Epithelial cell of prostate (primary cell): ENCODE data around the gene SHISAL1.
"Not testable (repeated sequence)": the region's sequence is repeated elsewhere in the genome, so short reads cannot be mapped to it uniquely, and the experiment has no call there.

Experiments
- DNase-seq: peaks from one replicate; pipeline ENCODE4 v3.0.0-alpha.2; 2011; ENCODE audit warnings: low read depth, low spot score
- H3K27ac ChIP-seq: fragments of 450-650 bp; 2 replicates; pipeline ENCODE4 v1.5.1; 2017; ENCODE audit warnings: mild to moderate bottlenecking

SHISAL1 gene

GRCh38 chr22:44245438-44245837 is 67.3 kb downstream of the SHISAL1 start:
- H3K27ac ChIP-seq: no peak overlapping the region
- no peak for DNase-seq

GRCh38 chr22:44244265-44244822 is 68.4 kb downstream of the SHISAL1 start:
- no peak overlapping the region for H3K27ac ChIP-seq
- no peak for DNase-seq

- no peak for DNase-seq
- H3K27ac ChIP-seq: no peak overlapping the region
Measured at GRCh38 chr22:44243761-44244160, 69.0 kb downstream of the SHISAL1 start.

- H3K27ac ChIP-seq: no peak overlapping the region
- DNase-seq: no peak
Measured at GRCh38 chr22:44242946-44243724, 69.6 kb downstream of the SHISAL1 start.

- not testable (repeated sequence) for H3K27ac ChIP-seq, DNase-seq
Measured at GRCh38 chr22:44241121-44241520, 71.6 kb downstream of the SHISAL1 start.

GRCh38 chr22:44237290-44237689 is 75.5 kb downstream of the SHISAL1 start:
- no peak for DNase-seq
- no peak overlapping the region for H3K27ac ChIP-seq

- H3K27ac ChIP-seq, DNase-seq: not testable (repeated sequence)
Measured at GRCh38 chr22:44234372-44234771, 78.4 kb downstream of the SHISAL1 start.

- DNase-seq: no peak
- H3K27ac ChIP-seq: no peak overlapping the region
Measured at GRCh38 chr22:44231233-44231632, 81.5 kb downstream of the SHISAL1 start.

GRCh38 chr22:44229809-44230208 is 82.9 kb downstream of the SHISAL1 start:
- H3K27ac ChIP-seq: no peak overlapping the region
- DNase-seq: no peak

GRCh38 chr22:44229331-44229730 is 83.4 kb downstream of the SHISAL1 start:
- no peak overlapping the region for H3K27ac ChIP-seq
- no peak for DNase-seq

- no peak overlapping the region for H3K27ac ChIP-seq
- no peak for DNase-seq
Measured at GRCh38 chr22:44225812-44226211, 86.9 kb downstream of the SHISAL1 start.

GRCh38 chr22:44225091-44225689 is 87.6 kb downstream of the SHISAL1 start:
- DNase-seq: no peak
- no peak overlapping the region for H3K27ac ChIP-seq

- H3K27ac ChIP-seq: no peak overlapping the region
- peak; percentile 16 for DNase-seq
Measured at GRCh38 chr22:44224166-44224565, 88.6 kb downstream of the SHISAL1 start.

GRCh38 chr22:44221710-44222475 is 90.9 kb downstream of the SHISAL1 start:
- no peak for DNase-seq
- H3K27ac ChIP-seq: no peak overlapping the region

GRCh38 chr22:44220727-44221680 is 91.7 kb downstream of the SHISAL1 start:
- H3K27ac ChIP-seq: no peak overlapping the region
- DNase-seq: no peak

GRCh38 chr22:44219101-44219870 is 93.5 kb downstream of the SHISAL1 start:
- no peak overlapping the region for H3K27ac ChIP-seq
- DNase-seq: no peak

GRCh38 chr22:44218071-44218470 is 94.7 kb downstream of the SHISAL1 start:
- H3K27ac ChIP-seq: no peak overlapping the region

GRCh38 chr22:44217346-44217745 is 95.4 kb downstream of the SHISAL1 start:
- no peak overlapping the region for H3K27ac ChIP-seq
- no peak for DNase-seq

More at GRCh38 chr22:44218071-44218470, 94.7 kb downstream of the SHISAL1 start:
- DNase-seq: no peak

- DNase-seq: no peak
Measured at GRCh38 chr22:44215287-44215686, 97.5 kb downstream of the SHISAL1 start.

More at GRCh38 chr22:44215287-44215686, 97.5 kb downstream of the SHISAL1 start:
- no peak overlapping the region for H3K27ac ChIP-seq
